HG02759 (cell line): ENCODE measurements around the gene BRSK2.

Source experiments
- ATAC-seq: cut with Tn5 transposase; IDR thresholded peaks from one replicate; pipeline ENCODE4 v1.9.1; 2021; ENCODE audit warnings: mild to moderate bottlenecking, moderate library complexity; ENCODE audit not compliant: unreplicated experiment

BRSK2 gene

GRCh38 chr11:1461826-1462697 is 72.3 kb downstream of the BRSK2 start:
- ATAC-seq, result no peak

GRCh38 chr11:1462698-1462975 is 72.9 kb downstream of the BRSK2 start:
- ATAC-seq, result no peak

DNA sequence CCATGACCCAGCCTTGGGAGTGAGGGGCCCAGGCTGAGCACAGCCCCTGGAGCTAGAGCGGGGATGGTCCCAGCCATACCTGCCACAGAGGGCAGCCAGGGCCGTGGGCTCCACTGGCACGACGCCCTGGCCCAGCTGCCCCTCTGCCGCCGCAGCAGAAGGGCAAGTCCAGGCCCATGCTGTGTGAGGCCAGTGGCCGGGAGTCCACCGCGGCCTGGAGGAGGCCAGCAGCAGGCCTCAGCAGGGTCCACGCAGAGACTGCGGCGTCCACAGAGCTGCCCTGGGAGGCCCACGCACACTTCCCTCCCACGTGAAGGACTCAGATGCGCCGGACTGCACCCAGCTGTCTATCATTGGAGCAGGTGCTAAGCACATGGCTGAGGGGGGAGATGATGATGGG is 73.3 kb downstream of the BRSK2 start:
- no peak for ATAC-seq

- no peak for ATAC-seq
These were observed 77.0 kb downstream of the BRSK2 start for GRCh38 chr11:1466784-1467183.

GRCh38 chr11:1467270-1467669 is 77.5 kb downstream of the BRSK2 start:
- no peak for ATAC-seq

DNA sequence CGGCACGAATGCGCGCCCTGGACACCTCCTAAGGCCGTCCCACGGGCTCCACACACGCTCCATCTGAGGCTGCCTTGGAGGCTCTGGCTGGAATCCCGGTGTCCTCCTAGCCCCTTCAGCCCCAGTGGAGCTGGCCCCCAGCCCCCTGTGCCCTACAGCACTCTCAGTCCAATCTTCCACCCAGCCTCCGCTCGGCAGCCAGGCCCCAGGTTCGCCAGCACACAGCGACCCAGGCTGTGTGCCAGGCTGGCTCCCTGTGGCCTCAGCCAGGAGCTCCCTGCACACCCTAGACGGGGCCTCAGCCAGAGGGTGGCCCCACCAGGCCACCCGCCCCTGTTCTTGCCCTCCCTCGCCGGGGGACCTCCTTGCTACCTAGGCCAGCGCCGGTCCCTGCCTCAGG is 78.3 kb downstream of the BRSK2 start:
- ATAC-seq, result no peak

GRCh38 chr11:1468473-1469066 is 78.8 kb downstream of the BRSK2 start:
- no peak for ATAC-seq

DNA sequence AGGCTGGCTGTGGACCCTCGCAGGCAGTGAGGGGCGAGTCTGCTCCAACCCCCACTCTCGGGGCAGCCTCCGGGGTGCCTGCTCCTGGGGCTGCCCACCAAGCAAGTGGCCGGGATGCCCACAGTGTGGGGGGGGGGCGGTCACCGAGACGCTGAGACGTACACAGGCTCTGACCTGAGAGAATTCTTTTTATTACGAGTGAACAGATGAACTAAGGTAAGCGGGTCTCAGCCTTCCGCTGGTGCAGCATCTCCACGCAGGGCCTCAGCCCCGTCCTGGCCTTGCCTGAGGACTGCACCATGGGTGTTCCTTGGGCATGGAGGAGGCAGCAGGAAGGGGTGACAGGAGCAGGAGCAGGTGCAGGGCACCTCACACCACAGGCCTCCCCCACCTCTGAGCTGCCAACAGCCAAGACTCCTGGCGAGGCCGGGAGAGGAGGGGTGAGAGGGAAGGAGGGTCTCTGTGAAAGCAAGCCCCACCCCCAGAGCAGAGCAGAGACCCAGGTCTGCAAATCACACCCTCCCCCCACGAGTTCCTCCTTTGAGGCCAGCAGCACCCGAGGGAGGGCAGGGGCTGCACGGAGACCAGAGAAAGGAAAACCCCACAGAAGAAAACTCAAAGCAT is 79.7 kb downstream of the BRSK2 start:
- no peak for ATAC-seq

DNA sequence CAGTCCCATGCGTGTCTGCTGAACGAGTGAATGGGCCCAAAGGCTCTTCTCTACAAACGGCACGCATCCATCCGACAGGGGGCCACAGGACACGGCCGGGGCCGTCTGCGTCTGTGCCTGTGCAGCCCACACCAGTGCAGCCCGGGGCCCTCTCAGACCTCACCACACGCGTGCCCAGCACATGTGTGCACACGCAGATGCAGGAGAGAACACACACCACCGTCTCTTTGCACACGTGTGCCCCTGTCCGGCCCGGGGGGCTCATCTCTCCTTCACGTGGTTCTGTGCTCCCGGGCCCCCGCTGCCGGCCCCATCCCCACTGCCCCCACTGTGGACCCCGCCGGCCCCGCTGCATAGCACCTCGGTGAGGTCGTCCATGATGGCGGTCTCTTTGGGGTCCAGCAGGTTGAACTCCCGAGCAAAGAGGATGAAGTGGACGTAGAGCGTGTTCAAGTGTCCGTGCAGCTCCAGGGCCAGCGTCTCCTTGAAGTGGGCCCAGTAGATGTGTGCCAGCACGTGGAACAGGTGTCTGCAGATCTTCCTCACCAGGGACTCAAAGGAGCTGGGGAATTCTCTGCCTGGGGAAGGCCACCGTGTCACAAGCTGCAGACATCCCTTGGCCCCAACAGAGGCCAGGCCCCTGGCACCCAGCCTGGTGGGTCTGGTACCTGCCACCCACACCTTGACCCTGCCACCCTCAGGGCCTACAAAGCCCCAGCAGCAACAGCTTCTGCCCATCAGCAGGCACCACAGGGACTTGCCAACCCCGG is 80.4 kb downstream of the BRSK2 start:
- ATAC-seq, result no peak

DNA sequence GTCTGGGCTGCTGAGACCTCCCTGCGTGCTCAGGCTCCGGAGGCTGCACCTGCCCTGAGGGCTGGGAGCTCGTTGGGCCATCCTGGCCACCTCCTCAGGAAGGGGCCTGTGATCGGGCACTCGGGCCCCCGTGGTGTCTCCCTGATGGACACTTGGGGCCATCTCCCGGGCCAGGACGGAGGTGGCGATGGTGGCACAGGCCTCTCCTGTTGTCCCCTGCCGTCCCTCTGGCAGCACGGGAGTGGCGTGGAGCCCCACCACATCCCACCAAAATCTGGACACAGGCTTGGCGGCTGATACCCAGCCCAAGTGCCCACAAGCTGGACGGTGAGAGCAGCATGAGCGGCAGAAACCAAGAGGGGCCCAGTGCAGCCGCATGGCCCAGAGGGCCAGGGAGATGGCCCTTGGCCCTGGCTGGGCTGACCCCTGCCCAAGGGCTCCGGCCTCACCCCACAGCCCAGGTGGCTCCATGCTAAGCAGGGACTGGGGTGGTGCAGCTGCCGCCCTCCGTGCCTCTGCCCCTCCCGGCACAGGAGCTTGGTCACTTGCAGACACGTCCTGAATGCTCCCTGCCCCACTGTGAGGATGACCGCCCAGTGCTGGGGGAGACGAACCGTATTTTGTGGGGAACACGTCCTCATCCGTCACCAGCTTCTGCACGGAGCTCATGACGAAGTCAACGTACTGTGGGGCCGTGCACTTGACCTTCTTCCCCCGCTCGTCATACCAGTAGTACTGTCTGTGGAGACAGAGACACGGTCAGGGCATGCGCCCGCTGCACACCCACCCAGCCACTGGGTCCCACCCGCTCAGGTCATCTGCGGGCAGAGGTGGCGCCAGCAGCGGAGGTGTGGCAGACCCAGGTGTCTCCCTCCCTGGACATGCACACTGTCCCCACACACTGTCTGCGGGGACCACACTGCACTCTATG is 81.2 kb downstream of the BRSK2 start:
- no peak for ATAC-seq

GRCh38 chr11:1471736-1472135 is 82.0 kb downstream of the BRSK2 start:
- ATAC-seq, result no peak

GRCh38 chr11:1472180-1473005 is 82.7 kb downstream of the BRSK2 start:
- no peak for ATAC-seq

- ATAC-seq, result no peak
These were observed 83.4 kb downstream of the BRSK2 start for GRCh38 chr11:1473011-1473628.

- ATAC-seq, result no peak
These were observed 84.1 kb downstream of the BRSK2 start for GRCh38 chr11:1473786-1474185.

- ATAC-seq, result no peak
These were observed 86.1 kb downstream of the BRSK2 start for GRCh38 chr11:1475841-1476240.

GRCh38 chr11:1476940-1477736 is 87.4 kb downstream of the BRSK2 start:
- no peak for ATAC-seq

DNA sequence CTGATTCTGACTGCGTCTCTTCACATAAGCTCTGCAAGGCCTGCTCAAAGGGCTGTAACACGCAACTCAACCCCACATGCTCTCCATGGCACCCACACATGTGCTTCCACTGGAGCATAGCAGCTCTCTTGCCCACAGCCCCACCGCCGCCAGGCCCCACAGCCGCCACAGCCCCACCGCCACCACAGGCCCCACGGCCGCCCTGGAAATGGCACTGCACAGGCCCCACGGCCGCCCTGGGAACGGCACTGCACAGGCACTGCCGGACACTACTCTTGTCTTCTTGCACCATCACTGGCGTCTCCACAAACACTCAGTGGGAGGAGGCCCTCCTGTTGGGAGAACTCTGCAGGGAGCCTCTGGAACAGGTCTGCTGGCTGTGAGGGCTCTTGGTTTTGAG is 88.3 kb downstream of the BRSK2 start:
- ATAC-seq, result no peak

DNA sequence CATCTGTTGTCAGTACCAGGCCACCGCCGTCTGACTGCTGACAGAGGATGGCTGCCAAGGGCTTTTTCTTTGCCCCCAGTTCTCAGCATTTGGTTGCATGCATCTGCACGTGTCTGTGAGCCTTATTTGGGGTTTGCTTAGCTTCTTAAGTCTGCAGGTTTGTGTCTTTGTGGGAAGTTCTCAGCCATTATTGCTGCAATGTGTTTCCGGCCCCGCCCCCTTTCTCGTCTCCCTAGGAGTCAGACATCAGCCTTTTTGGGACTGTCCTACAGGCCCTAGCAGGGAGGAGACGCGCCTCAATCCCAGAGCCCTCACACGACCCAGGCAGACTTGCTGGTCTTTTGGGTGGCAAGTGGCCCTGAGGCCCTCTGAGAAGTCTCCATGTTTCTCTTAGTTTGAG is 88.8 kb downstream of the BRSK2 start:
- no peak for ATAC-seq
